ENCODE measurements around the gene CDC42BPA. TPM values are rescaled to one million over a fixed set of nuclear protein-coding genes. Genes with fewer than 3 reads are reported as not detected.

CDC42BPA gene
- polyA plus RNA-seq, 1 donor from 2014 or later, result 22.9 TPM

DNA sequence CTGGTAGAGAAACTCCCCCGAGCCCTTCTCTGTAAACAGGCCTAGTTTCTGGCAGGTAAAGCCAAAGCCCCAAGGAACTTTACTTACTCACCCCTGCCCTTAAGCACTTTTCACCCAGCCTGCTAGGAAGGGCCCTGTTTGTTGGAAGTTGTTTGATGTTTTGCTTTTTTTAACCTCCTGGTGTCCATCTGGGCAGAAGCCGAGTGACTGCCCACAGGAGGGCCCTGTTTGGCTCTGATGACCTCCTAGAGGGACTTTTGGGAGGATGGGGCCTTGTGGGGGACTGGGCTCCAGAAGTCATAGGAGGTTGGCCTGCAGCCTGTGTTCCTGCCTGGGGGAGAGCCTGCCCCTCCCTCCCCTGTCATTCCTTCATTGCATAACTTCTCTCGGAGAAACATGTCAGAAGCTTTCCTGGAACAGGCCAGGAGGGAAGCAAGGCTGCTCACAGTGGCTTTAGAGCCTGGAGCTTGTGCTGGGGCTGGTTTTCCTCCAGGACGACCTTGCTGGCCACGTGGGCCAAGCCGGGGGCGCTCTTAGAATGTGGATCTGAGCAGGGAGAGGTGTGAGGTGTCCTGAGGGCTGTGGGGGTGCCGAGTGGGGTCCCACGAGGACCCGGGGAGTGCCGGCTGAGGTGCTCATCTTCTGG lies 344.3 kb downstream of the CDC42BPA start:
- no peak overlapping the region for H3K27ac ChIP-seq (ENCODE audit: low read length)
- no peak overlapping the region for H3K4me2 ChIP-seq (ENCODE audit: low read length)
- H3K36me3 ChIP-seq (ENCODE audit: insufficient read depth, low read length), result no peaks in the 10 kb centered on the region
- H2AFZ ChIP-seq (ENCODE audit: low read depth, low read length), result no peak overlapping the region
- no peak overlapping the region for H3K4me3 ChIP-seq (ENCODE audit: low read length)
- no peak overlapping the region for H3K9ac ChIP-seq (ENCODE audit: low read length)
- H3K9me2 ChIP-seq (ENCODE audit: insufficient read depth, low read length), result no peaks in the 10 kb centered on the region
- no peaks in the 10 kb centered on the region for H3K27me3 ChIP-seq (ENCODE audit: insufficient read depth, low read depth, low read length)
- no peaks in the 10 kb centered on the region for H4K20me1 ChIP-seq (ENCODE audit: insufficient read depth)
- TF ChIP-seq, protein P1, sequence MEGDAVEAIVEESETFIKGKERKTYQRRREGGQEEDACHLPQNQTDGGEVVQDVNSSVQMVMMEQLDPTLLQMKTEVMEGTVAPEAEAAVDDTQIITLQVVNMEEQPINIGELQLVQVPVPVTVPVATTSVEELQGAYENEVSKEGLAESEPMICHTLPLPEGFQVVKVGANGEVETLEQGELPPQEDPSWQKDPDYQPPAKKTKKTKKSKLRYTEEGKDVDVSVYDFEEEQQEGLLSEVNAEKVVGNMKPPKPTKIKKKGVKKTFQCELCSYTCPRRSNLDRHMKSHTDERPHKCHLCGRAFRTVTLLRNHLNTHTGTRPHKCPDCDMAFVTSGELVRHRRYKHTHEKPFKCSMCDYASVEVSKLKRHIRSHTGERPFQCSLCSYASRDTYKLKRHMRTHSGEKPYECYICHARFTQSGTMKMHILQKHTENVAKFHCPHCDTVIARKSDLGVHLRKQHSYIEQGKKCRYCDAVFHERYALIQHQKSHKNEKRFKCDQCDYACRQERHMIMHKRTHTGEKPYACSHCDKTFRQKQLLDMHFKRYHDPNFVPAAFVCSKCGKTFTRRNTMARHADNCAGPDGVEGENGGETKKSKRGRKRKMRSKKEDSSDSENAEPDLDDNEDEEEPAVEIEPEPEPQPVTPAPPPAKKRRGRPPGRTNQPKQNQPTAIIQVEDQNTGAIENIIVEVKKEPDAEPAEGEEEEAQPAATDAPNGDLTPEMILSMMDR (IDR thresholded peaks at IDR 0.05; ENCODE audit: poor library complexity, severe bottlenecking), result no peak
- no peak for TF ChIP-seq EP300 (conservative IDR thresholded peaks at IDR 0.05; ENCODE audit: poor library complexity, severe bottlenecking)
- TF ChIP-seq EZH2 (IDR thresholded peaks at IDR 0.05; ENCODE audit: borderline replicate concordance, insufficient read depth, low read length, poor library complexity, severe bottlenecking), result no peak
- TF ChIP-seq, protein P2, sequence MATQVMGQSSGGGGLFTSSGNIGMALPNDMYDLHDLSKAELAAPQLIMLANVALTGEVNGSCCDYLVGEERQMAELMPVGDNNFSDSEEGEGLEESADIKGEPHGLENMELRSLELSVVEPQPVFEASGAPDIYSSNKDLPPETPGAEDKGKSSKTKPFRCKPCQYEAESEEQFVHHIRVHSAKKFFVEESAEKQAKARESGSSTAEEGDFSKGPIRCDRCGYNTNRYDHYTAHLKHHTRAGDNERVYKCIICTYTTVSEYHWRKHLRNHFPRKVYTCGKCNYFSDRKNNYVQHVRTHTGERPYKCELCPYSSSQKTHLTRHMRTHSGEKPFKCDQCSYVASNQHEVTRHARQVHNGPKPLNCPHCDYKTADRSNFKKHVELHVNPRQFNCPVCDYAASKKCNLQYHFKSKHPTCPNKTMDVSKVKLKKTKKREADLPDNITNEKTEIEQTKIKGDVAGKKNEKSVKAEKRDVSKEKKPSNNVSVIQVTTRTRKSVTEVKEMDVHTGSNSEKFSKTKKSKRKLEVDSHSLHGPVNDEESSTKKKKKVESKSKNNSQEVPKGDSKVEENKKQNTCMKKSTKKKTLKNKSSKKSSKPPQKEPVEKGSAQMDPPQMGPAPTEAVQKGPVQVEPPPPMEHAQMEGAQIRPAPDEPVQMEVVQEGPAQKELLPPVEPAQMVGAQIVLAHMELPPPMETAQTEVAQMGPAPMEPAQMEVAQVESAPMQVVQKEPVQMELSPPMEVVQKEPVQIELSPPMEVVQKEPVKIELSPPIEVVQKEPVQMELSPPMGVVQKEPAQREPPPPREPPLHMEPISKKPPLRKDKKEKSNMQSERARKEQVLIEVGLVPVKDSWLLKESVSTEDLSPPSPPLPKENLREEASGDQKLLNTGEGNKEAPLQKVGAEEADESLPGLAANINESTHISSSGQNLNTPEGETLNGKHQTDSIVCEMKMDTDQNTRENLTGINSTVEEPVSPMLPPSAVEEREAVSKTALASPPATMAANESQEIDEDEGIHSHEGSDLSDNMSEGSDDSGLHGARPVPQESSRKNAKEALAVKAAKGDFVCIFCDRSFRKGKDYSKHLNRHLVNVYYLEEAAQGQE (IDR thresholded peaks at IDR 0.05; ENCODE audit: borderline replicate concordance), result no peak
- TF ChIP-seq MXI1 (conservative IDR thresholded peaks at IDR 0.05; ENCODE audit: poor library complexity, severe bottlenecking), result no peak
- no peak for TF ChIP-seq POLR2AphosphoS5 (IDR thresholded peaks at IDR 0.05)
- TF ChIP-seq SMC3 (conservative IDR thresholded peaks at IDR 0.05; ENCODE audit: poor library complexity), result no peak
- no peaks in the 10 kb centered on the region for H3K9me3 ChIP-seq (ENCODE audit: low read length)
- no peaks in the 10 kb centered on the region for H3K79me2 ChIP-seq (replicated peaks; ENCODE audit: insufficient read depth, low read length)
- H3F3A ChIP-seq (ENCODE audit: insufficient read depth, low read length, poor library complexity, severe bottlenecking), result no peaks in the 10 kb centered on the region

GRCh38 chr1:226973371-226973897 lies 344.9 kb downstream of the CDC42BPA start:
- no peaks in the 10 kb centered on the region for H4K20me1 ChIP-seq (ENCODE audit: insufficient read depth)
- no peak overlapping the region for H3K9ac ChIP-seq (ENCODE audit: low read length)
- no peaks in the 10 kb centered on the region for H3K36me3 ChIP-seq (ENCODE audit: insufficient read depth, low read length)
- H3K79me2 ChIP-seq (replicated peaks; ENCODE audit: insufficient read depth, low read length), result no peaks in the 10 kb centered on the region
- H3F3A ChIP-seq (ENCODE audit: insufficient read depth, low read length, poor library complexity, severe bottlenecking), result no peaks in the 10 kb centered on the region
- no peak overlapping the region for H3K4me2 ChIP-seq (ENCODE audit: low read length)
- no peak overlapping the region for H2AFZ ChIP-seq (ENCODE audit: low read depth, low read length)
- TF ChIP-seq EZH2 (IDR thresholded peaks at IDR 0.05; ENCODE audit: borderline replicate concordance, insufficient read depth, low read length, poor library complexity, severe bottlenecking), result no peak
- no peak for TF ChIP-seq RAD21 (conservative IDR thresholded peaks at IDR 0.05)
- TF ChIP-seq, protein P1 (IDR thresholded peaks at IDR 0.05; ENCODE audit: poor library complexity, severe bottlenecking), result no peak
- no peak for TF ChIP-seq EP300 (conservative IDR thresholded peaks at IDR 0.05; ENCODE audit: poor library complexity, severe bottlenecking)
- TF ChIP-seq MXI1 (conservative IDR thresholded peaks at IDR 0.05; ENCODE audit: poor library complexity, severe bottlenecking), result no peak
- H3K27me3 ChIP-seq (ENCODE audit: insufficient read depth, low read depth, low read length), result no peaks in the 10 kb centered on the region
- H3K9me2 ChIP-seq (ENCODE audit: insufficient read depth, low read length), result no peaks in the 10 kb centered on the region
- no peak overlapping the region for H3K4me3 ChIP-seq (ENCODE audit: low read length)
- H3K27ac ChIP-seq (ENCODE audit: low read length), result no peak overlapping the region
- H3K9me3 ChIP-seq (ENCODE audit: low read length), result no peaks in the 10 kb centered on the region
